GM19240 (cell line): ENCODE measurements around the gene ATP8B1.
"Not testable (repeated sequence)": the region's sequence is repeated elsewhere in the genome, so short reads cannot be mapped to it uniquely, and the experiment has no call there.

Experiments
- DNase-seq: peaks from one replicate; pipeline ENCODE4 v3.0.0; 2011; ENCODE audit warnings: low spot score; ENCODE audit not compliant: insufficient read length

The ATP8B1 gene

GRCh38 chr18:57674891-57675290 lies 128.2 kb downstream of the ATP8B1 start:
- DNase-seq, result no peak

- DNase-seq, result no peak
Observed at GRCh38 chr18:57670046-57670445, 133.1 kb downstream of the ATP8B1 start.

DNA sequence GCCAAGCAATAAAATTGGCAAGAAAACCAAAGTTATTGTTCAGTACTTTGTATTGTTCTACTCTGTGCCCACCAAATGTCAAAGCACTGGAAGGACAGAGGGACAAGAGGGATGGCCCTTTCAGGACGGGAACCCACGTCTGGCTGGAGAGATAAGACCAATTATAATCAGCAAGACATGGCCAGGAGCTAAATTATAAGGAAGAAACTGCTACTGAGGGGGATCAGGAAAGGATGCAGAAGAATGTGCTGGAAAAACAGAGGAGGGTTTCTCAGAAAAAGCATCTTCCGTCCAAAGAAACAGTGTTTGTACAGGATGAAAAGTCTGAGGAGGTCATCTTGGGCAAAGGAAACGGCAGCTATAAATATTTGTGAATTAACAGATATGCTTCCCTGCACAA lies 135.1 kb downstream of the ATP8B1 start:
- no peak for DNase-seq

DNA sequence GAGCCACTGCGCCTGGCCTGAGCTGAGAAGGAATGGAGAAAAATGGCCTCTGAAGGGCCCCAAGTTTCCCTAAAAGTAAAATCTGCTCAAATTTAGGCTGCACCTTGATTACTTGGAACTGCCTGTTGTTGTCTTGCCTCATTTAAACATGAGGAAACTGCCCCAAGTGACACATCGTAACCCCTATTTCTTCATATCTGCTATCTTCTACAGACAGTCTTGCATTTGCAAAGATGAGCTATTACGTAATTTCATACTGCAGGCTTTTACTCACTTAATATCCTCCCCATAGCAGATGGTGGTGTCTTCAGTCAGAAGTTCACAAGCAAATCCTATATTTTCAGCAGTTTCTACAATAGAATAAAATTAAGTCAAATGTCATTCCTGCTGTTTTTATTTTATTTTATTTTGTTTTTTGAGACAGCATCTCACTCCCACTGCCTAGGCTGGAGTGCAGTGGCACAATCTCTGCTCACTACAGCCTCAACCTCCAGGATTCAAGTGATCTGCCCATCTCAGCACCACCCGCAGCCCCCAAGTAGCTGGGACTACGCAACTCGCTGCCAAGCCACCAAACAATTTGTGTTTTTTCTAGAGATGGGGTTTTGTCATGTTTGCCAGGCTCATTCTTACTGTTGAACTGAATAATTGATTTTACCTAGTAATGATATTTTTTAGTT lies 136.2 kb downstream of the ATP8B1 start:
- no peak for DNase-seq

DNA sequence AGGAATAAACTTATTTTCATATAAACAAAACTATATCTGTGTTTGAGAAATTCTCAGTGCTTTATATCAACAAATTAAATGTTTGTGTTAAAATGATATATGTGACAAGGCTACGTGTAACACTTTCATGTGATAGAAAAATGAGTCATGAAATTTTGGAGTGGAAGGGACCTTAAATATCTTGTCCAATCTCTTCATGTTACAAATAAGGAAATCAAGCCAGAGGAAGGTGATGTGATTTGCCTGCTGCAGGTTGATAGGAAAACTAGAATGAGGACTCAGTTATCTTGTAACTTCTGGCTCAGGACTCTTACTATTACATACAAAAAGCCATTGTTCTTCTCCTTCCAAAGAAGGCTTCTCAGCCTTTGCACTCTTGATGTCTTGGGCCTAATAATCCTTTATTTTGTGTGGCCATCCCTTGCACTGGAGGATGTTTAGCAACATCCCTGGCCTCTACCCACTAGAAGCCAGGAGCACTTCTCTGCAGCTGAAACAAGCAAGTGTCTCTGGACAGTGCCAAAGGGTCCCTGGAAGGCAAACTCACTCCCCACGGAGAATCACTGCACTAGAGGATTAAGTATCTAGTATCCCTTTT lies 138.4 kb downstream of the ATP8B1 start:
- DNase-seq, result no peak

GRCh38 chr18:57660961-57661360 lies 142.2 kb downstream of the ATP8B1 start:
- DNase-seq, result no peak

DNA sequence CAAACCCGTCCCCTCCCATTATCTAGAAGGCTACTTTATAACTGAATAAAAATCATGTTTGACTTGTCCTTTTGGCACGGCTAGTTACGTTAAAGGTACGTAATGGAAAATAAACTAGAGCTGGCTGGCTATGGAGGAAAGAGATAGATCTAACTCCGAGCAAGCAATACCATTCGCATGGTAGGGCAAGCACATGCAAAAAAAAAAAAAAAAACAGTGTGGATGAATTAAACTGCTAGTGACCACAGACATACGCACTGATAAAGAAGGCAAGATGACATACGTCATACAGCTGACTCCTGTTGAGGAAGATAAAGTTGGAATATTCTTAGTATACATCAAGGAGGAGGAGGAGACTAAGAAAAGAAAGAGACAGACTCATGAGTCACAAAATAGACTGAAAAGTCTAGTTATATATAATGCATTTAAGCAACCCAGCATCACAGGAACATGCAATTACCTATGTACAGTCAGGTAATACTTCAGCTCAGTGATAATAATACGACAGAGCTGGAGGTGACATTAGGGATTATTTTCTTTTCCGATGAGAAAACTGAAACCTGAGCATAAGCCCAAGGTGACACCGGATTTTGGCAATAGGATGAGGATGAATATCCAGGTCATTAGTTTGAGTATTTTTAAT lies 143.5 kb downstream of the ATP8B1 start:
- no peak for DNase-seq

DNA sequence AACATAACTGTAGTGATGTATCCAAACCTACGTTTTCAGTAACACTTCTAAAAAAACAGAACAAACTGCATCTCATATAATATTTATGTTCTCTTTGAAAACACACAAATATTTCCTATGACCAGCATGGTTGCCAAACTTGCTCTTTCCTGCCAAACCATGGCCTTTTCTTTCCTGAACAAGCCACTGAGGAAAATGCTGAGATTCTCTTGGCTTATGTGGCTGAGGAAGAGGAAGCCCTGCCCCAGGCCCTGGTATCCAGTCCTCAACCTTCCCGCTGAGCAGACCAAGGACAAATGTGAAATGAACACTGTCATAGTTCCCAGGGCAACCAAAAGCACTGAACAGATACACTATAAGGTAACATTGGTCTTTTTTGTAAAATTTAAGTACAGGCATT lies 145.6 kb downstream of the ATP8B1 start:
- no peak for DNase-seq

GRCh38 chr18:57655740-57656139 lies 147.4 kb downstream of the ATP8B1 start:
- no peak for DNase-seq

DNA sequence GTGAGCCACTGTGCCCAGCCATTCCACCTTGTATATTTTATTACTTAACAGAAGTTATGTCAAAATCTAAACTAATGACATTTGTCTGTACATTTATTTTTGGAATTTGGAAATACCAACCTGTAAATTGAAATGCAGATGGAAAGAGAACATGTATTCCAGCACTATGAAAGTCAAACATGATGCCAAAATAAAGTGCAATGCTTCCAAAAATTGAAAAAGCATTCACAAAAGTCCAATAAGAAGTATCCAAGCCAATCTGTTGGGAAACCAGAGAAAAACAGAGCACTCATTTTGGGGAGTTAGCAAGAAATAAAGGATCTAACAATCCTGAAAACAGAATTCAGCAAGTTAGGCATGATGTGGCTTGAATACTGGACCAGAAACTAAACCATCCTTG lies 151.2 kb downstream of the ATP8B1 start:
- DNase-seq, result no peak

GRCh38 chr18:57649556-57650500 lies 153.3 kb downstream of the ATP8B1 start:
- DNase-seq, result no peak

GRCh38 chr18:57648414-57648813 lies 154.7 kb downstream of the ATP8B1 start:
- DNase-seq, result no peak

- DNase-seq, result no peak
Observed at GRCh38 chr18:57644540-57644939, 158.6 kb downstream of the ATP8B1 start.

- not testable (repeated sequence) for DNase-seq
Observed at GRCh38 chr18:57643726-57644125, 159.4 kb downstream of the ATP8B1 start.

DNA sequence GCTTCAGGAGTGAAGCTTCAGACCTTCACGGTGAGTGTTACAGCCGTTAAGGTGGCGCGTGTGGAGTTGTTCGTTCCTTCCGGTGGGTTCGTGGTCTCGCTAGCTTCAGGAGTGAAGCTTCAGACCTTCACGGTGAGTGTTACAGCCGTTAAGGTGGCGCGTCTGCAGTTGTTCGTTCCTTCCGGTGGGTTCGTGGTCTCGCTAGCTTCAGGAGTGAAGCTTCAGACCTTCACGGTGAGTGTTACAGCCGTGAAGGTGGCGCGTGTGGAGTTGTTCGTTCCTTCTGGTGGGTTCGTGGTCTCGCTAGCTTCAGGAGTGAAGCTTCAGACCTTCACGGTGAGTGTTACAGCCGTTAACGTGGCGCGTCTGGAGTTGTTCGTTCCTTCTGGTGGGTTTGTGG lies 160.7 kb downstream of the ATP8B1 start:
- not testable (repeated sequence) for DNase-seq

DNA sequence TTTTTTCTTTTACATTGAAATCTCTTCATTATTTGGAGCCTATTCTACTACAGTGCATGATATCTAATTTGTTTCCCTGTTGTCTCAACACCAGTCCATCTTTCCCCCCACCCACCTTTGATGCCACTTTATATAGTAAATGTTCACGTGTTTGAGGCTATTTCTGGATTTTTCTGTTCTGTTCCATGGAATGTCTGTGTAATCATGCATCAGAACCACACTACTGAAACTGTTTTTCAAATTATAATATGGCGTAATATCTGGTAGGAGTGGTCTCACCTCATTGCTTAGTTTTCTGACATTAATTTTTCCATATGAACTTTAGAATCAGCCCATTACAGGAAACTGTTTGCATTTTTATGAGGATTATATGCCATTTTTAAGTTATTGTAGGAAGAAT lies 162.4 kb downstream of the ATP8B1 start:
- DNase-seq, result no peak

GRCh38 chr18:57640236-57640635 lies 162.9 kb downstream of the ATP8B1 start:
- DNase-seq, result no peak

DNA sequence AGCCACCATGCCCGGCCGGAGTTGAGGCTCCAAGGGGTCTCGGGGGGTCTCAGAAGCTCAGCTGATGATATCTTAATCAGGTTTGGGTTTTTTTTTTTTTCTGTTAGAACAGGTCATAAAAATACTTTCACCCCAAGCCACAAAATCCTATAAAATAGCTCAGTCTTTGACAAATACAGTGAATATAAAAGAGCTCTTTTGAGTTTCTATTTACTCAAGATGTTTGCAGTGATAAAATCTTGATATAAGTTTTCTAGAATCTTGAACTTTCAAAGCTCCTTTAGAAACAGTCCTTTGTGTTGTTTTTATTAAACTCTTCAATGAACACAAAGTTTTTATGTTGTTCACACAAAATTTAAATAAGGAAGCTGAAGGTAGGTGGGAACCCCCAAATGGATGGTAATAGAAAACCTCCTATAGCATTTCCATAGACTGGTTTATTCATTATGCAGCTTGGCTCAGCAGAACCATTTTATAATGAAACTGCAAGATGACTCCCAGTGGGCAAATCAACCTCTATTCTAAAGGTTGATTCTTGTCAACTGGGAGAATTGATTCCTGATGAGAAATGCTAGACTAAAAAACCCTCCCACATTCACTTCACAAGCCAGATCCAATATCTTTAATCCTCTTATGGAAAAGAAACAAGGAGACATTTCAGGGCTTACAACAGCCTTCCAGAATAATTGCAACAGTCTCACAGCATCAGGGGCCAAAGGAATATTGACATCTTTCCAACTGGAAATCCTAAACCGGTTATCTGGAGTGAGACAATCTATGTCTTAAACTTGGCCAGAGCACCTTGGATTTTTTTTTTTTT lies 167.9 kb downstream of the ATP8B1 start:
- no peak for DNase-seq

- DNase-seq, result no peak
Observed at GRCh38 chr18:57631697-57632096, 171.4 kb downstream of the ATP8B1 start.

- DNase-seq, result no peak
Observed at GRCh38 chr18:57630754-57631595, 172.1 kb downstream of the ATP8B1 start.
